ENCODE results near the gene CCDC71L.

DNA sequence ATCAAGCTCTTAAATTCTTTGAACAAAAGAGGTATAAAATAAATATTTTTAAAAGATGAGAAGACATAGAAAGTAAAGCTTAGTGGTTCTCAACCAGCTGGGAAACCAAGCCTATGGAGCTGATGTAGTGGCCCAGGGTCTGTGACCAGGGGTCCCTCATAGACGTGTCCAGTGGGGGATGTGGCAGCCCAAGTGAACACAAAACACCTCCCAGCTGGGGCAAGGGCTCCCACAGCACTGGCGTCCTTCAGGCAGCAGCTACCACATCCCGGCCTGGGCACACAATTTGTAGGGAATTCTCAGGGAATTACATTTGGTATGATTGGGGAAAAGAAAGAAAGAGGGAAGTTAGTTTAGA, 17.8 kb upstream of the CCDC71L start:
- no peak for TF ChIP-seq TCF12 (IDR thresholded peaks at IDR 0.05; ENCODE audit: low read depth)
- no peak for TF ChIP-seq CEBPB (IDR thresholded peaks at IDR 0.05)
- no peak for TF ChIP-seq USF1 (IDR thresholded peaks at IDR 0.05)
- TF ChIP-seq RAD21 (IDR thresholded peaks at IDR 0.05; ENCODE audit: low read depth), result no peak
- no peak for TF ChIP-seq TEAD4 (IDR thresholded peaks at IDR 0.05)
- no peak for TF ChIP-seq YY1 (IDR thresholded peaks at IDR 0.05; ENCODE audit: low read depth)
- TF ChIP-seq, protein P1, sequence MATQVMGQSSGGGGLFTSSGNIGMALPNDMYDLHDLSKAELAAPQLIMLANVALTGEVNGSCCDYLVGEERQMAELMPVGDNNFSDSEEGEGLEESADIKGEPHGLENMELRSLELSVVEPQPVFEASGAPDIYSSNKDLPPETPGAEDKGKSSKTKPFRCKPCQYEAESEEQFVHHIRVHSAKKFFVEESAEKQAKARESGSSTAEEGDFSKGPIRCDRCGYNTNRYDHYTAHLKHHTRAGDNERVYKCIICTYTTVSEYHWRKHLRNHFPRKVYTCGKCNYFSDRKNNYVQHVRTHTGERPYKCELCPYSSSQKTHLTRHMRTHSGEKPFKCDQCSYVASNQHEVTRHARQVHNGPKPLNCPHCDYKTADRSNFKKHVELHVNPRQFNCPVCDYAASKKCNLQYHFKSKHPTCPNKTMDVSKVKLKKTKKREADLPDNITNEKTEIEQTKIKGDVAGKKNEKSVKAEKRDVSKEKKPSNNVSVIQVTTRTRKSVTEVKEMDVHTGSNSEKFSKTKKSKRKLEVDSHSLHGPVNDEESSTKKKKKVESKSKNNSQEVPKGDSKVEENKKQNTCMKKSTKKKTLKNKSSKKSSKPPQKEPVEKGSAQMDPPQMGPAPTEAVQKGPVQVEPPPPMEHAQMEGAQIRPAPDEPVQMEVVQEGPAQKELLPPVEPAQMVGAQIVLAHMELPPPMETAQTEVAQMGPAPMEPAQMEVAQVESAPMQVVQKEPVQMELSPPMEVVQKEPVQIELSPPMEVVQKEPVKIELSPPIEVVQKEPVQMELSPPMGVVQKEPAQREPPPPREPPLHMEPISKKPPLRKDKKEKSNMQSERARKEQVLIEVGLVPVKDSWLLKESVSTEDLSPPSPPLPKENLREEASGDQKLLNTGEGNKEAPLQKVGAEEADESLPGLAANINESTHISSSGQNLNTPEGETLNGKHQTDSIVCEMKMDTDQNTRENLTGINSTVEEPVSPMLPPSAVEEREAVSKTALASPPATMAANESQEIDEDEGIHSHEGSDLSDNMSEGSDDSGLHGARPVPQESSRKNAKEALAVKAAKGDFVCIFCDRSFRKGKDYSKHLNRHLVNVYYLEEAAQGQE (IDR thresholded peaks at IDR 0.05; ENCODE audit: low read depth), result no peak
- TF ChIP-seq NFIC (IDR thresholded peaks at IDR 0.05), result no peak
- TF ChIP-seq, protein P2, sequence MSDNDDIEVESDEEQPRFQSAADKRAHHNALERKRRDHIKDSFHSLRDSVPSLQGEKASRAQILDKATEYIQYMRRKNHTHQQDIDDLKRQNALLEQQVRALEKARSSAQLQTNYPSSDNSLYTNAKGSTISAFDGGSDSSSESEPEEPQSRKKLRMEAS (IDR thresholded peaks at IDR 0.05), result no peak
- TF ChIP-seq EP300 (IDR thresholded peaks at IDR 0.05; ENCODE audit: borderline replicate concordance), result no peak
- TF ChIP-seq TAF1 (IDR thresholded peaks at IDR 0.05; ENCODE audit: low read depth), result no peak
